Measurements from ENCODE around the gene PKNOX2. TPM values are rescaled to one million over a fixed set of nuclear protein-coding genes. Genes with fewer than 3 reads are reported as not detected.

The PKNOX2 gene
- total RNA-seq, 1 donor from 2014 or later, result 7.6 TPM

DNA sequence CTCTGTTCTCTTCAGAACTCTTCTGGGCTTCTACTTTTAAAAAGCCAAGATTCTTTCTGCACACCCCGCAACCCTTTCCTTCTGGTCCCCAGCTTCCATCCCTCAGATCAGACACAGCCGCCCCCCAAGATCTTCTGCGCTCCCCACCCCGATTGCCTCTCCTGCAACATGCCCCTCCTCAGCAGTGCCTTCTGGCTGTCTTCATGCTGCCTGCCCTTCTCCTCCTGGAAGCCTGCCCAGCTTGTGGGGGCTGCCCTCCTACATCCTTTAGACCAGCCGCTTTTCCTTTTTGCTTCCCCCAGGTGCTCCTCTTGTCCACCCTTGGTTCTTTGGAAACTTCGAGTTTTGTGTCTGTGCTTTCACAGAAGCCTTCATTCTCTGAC is 187.3 kb downstream of the PKNOX2 start:
- ATAC-seq, result no peak
- no peak for DNase-seq
- intact Hi-C loops (cut with micrococcal nuclease), result loop anchor here (10.0 kb wide), 1 partner anchor 187 kb away; the partner anchor contains the start of gene PKNOX2

GRCh38 chr11:125356797-125357196 is 192.2 kb downstream of the PKNOX2 start:
- no peak for ATAC-seq

GRCh38 chr11:125357551-125357950 is 193.0 kb downstream of the PKNOX2 start:
- intact Hi-C loops (cut with micrococcal nuclease), result loop anchor here (10.0 kb wide), 1 partner anchor 193 kb away; the partner anchor contains the start of gene PKNOX2
- no peak for DNase-seq
- ATAC-seq, result no peak

More at GRCh38 chr11:125356797-125357196, 192.2 kb downstream of the PKNOX2 start:
- intact Hi-C loops (cut with micrococcal nuclease), result loop anchor here (10.0 kb wide), 1 partner anchor 192 kb away; the partner anchor contains the start of gene PKNOX2
- DNase-seq, result no peak

GRCh38 chr11:125358254-125358840 is 193.8 kb downstream of the PKNOX2 start:
- intact Hi-C loops (cut with micrococcal nuclease), result loop anchor here (10.0 kb wide), 1 partner anchor 194 kb away; the partner anchor contains the start of gene PKNOX2
- ATAC-seq (no peak), DNase-seq (no peak)

DNA sequence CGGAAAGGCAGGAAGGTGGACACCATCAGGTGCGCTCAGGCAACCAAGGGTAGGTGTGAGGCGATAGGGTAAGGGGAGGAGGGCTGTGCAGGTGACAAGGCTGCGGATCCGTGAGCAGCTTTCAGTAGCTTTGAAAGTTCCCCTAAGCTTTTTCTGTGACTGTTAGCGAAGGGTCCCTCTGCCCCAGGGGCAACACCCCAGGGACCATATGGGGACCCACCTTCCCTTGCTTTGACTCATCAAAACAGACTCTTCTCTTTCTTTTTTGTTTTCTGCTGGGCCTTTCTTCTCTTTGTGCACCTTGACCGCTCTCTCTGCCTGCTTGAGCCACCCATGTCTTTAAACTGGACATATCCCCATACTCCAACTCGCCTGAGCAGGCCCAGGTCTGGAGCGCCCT is 194.6 kb downstream of the PKNOX2 start:
- intact Hi-C loops (cut with micrococcal nuclease), result loop anchor here (10.0 kb wide), 1 partner anchor 194 kb away; the partner anchor contains the start of gene PKNOX2
- DNase-seq (no peak), ATAC-seq (no peak)

DNA sequence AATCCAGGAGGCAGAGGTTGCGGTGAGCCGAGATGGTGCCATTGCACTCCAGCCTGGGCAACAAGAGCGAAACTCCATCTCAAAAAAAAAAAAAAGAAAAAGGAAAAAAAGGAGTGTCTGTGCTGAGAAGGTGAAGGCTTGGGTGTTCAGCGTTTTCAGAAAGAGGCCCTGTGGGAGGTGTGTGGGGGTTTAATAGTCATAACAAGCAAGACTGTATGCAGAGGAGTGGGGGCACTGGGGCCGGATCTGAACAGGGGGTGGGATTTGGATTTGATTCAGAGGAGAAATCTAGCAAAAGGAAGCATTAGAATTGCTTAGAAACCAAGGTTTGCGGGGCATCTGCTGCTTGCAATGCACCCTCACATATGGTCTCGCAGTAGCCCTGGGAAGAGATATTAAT is 195.5 kb downstream of the PKNOX2 start:
- DNase-seq (no peak), ATAC-seq (no peak)
- intact Hi-C loops (cut with micrococcal nuclease), result no loop called here

DNA sequence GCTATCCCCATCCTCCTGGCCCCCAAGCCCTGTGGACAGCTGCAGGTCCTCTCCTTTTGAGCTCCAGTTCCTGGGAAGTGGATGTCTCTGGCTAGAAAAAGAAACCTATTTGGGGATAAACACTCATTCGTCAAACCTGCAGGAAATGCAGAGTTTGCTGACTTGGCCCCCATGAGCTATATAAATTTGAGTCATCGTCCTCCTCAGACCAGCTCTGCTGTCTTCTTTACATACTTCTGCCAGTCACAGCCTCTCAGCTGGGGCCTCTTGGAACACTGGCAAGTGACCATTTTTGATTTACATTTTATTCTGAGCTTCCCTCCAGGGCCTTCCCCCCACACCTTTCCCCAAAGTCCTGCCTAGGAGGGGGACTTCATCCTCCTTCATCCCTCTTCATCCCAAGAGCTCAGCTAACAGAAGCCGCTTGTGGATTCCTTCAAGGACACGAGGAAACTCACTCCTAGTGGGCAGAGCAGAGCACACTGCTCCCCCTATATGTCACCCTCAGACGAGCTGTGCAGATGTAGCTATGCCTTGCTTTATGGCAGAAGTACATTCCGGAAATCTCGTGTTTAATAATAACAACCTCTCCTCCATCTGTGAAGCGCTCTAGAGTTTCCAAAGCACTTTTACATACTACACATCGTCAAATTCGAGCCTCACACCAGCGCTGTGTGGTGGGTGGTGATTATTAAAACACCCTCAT is 199.7 kb downstream of the PKNOX2 start:
- DNase-seq (no peak), ATAC-seq (no peak)
- intact Hi-C loops (cut with micrococcal nuclease), result no loop called here

- intact Hi-C loops (cut with micrococcal nuclease), result no loop called here
- DNase-seq (no peak), ATAC-seq (no peak)
Observed at GRCh38 chr11:125365196-125365931, 200.8 kb downstream of the PKNOX2 start.

GRCh38 chr11:125367710-125368109 is 203.2 kb downstream of the PKNOX2 start:
- DNase-seq, result no peak
- intact Hi-C loops (cut with micrococcal nuclease), result no loop called here
- no peak for ATAC-seq

- intact Hi-C loops (cut with micrococcal nuclease), result no loop called here
Observed at GRCh38 chr11:125368757-125369156, 204.2 kb downstream of the PKNOX2 start.

DNA sequence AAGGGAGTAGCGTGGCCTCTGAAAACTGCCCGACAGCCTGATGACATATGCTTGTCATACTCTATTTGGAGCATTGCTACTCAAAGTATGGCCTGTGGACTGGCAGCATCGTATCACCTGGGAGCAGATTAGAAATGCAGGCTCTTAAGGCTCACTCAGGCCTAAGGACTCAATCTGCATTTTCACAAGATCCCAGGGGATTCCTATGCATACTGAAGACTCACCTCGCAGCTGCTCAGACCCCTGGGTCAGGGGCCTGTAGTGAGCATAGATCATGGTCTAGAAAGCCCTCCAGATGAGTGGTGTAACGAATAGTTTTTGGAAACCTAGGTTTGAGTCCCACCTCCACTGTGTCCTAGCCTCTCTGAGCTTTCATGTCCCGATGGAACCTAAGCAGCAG is 205.3 kb downstream of the PKNOX2 start:
- intact Hi-C loops (cut with micrococcal nuclease), result no loop called here
- ATAC-seq (no peak), DNase-seq (no peak)

More at GRCh38 chr11:125368757-125369156, 204.2 kb downstream of the PKNOX2 start:
- DNase-seq (no peak), ATAC-seq (no peak)

GRCh38 chr11:125370561-125371389 is 206.2 kb downstream of the PKNOX2 start:
- intact Hi-C loops (cut with micrococcal nuclease), result no loop called here
- no peak for DNase-seq
- no peak for ATAC-seq

DNA sequence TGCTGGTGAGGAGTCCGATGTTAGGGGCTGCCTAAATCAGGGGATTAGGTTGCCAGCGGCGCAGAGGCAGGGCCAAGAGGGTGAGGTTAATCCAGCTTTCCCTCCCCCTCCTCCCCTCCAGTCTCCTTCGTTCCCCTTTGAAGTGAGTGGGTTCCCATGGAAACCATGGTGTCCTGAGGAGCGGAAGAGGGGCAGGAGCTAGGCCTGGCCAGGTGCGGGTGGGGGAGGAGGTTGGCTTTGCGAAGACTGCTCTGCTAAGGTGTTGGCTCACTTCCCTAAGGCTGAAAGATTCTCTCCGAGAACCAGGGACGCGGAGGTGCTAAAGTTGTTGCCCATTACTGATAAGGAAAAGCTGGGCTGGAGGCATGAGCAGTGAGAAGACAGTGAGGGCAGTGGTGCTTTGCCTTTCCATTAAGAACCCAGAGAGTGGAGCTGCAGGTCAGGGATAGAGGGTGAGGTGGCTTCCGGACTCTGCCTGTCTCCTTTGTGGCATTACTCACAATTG is 206.9 kb downstream of the PKNOX2 start:
- DNase-seq (no peak), ATAC-seq (no peak)
- intact Hi-C loops (cut with micrococcal nuclease), result no loop called here

DNA sequence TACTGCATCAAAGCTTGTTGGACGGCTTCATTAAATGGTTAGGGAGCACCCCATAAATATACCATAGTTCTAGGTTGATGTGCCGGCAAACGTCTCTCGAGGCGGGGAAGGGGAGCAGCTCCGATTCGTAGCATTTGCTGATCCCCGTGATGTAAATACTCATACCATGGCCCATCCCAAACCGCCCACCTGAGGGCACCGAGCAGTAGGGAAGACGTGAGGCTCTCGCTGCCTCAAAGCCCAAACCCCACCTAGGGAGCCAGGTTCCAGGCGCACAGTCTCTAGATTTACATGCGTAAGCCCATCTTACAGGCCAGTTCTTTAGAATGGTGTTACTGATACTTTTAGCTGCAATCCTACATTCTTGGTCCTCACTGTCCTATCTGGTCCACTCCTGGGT is 207.5 kb downstream of the PKNOX2 start:
- ATAC-seq (no peak), DNase-seq (no peak)
- intact Hi-C loops (cut with micrococcal nuclease), result no loop called here

DNA sequence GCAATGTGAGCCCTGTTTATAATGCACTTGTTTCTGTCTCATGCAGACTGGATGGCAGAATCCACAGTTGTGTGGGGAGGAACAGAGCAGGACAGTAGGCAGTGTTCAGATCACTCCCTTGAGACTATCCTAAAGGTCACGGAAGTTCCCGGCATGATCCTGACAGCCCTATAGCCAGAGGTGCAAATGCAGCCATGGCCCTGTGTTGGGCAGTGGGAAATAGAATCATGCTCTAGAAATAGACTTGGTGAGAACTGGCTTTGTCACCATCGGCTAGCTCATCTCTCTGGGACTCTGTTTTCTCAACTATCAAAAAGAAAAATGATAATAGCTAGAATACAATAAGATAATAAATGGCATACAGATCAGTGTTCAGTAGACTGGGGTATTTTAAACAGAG is 208.4 kb downstream of the PKNOX2 start:
- intact Hi-C loops (cut with micrococcal nuclease), result no loop called here
- no peak for DNase-seq
- peak; percentile 14 for ATAC-seq

DNA sequence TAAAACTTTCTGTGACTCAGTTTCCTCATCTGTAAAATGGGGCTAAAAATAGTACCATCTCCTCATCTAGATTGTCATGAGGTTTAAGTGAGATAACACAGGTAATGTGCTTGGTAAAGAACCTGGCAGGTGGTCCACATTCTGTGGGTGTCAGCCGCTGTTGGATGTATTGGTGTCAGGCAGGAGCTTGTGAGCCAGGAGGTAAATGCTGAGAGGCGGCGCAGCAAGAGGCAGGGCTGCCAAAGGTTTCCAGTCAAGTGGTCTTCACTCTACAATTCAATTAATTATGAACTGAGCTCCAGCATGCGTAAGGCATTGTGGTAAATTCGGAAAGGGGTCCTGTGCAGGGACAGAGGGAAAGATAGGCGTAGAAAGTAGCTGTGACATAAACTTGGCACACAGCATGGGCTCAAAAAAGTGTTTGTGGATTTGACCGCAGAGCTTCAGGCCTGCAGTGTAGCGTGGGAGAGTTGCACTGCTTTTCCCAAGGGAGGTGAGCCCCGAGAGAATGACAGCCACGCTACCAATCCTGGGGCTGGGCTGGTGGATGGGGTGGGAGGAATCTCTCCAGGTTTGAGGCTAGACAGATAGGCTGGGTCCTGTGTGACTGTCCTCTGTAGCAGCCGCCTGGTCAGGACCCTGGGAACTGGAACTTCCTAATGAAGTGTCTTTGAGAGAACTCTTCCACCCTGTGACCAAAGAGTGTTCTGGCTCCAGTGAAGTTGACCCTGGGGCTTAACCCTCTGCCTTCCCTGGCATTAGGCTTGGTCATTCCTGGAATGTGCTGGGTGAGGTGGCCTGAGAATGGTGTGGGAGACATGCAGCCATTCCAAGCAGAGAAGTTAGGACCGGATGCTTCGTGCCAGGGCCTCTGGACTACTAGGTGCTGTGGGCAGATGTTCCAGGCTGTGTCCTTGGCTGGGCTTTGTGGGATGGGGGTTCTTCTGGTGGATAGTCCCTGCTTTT is 209.2 kb downstream of the PKNOX2 start:
- DNase-seq (peak; percentile 40), ATAC-seq (peak; percentile 40)
- intact Hi-C loops (cut with micrococcal nuclease), result no loop called here

- no peak for ATAC-seq
- intact Hi-C loops (cut with micrococcal nuclease), result no loop called here
- DNase-seq, result no peak
Observed at GRCh38 chr11:125374398-125374797, 209.8 kb downstream of the PKNOX2 start.

DNA sequence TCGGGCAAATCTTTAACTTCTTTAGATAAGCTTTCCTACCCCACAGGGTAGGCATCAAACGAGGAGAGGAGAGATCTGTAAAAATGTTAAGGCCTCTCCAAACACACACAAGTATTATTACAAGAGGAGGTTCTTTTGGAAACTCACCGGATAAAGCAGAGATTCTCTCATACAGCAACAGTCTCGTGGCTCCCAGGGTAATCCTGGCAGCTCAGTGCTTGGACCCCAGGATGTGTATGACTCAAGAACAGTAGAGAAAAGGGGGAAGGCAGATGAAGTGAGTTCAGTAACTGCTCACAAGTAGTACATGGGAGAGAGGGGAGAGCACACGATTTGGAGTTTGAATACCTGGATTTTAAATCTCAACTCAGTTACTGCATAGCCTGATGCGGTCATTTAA is 210.6 kb downstream of the PKNOX2 start:
- DNase-seq, result no peak
- ATAC-seq, result no peak
- intact Hi-C loops (cut with micrococcal nuclease), result no loop called here

All from left ventricle myocardium superior (tissue), 1 donor.